22Rv1 (cell line): ENCODE measurements around the gene ESYT2.
"Not testable (repeated sequence)": the region's sequence is repeated elsewhere in the genome, so short reads cannot be mapped to it uniquely, and the experiment has no call there.

Source experiments
- H3K27ac ChIP-seq: fragments of 450-650 bp; 2 replicates; pipeline ENCODE4 v1.5.1; 2017
- ZFX ChIP-seq: fragments of 450-650 bp; IDR thresholded peaks from 2 replicates; pipeline ENCODE4 v1.6.1; 2017; ENCODE audit warnings: antibody characterized with exemption, borderline replicate concordance
- TF ChIP-seq, protein P1 (sequence below): fragments of 450-650 bp; IDR thresholded peaks from 2 replicates; pipeline ENCODE4 v1.5.1; 2017; ENCODE audit warnings: mild to moderate bottlenecking

Gene ESYT2

DNA sequence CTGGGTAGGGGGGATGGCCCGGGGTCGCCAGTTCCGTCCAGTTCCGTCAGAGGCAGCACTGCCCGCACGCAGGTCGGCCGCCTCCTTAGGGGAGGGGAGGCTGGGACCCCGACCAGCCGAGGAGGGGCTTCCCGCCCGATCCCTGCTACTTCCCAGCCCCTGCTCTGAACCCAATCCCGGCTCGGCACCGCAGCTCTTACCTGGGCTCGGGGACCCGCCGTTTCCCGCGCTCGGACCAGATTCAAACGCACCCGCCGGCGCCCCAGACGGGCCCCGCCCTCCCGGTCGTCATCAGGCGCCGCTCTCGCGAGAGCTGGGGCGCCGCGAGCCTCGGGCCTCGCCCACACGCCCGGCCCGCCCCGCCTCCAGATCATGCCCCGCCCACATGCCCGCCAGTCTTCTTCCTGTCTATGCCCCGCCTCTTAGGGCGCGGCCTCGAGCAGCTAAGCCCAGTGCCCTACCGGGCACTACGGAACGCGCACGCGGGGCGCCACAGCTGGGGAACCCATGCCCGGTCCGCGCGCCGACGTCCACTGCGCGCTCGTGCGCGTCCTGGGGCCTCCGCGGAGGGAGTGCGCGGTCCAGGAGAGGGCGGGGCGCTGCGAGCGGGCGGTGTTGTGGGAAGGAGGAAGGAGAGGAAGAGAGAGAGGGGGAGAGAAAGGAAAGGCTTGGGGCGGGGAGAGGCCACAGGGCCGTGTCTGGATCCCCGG, 124.6 kb downstream of the ESYT2 start, which contains the start of gene NCAPG2:
Gene NCAPG2, minus strand, starts transcription at position 281 of the 710 bp plus-strand sequence. CDS start 2,905 bp downstream, outside the sequence.
- no peak for TF ChIP-seq ZFX
- TF ChIP-seq, protein P1, sequence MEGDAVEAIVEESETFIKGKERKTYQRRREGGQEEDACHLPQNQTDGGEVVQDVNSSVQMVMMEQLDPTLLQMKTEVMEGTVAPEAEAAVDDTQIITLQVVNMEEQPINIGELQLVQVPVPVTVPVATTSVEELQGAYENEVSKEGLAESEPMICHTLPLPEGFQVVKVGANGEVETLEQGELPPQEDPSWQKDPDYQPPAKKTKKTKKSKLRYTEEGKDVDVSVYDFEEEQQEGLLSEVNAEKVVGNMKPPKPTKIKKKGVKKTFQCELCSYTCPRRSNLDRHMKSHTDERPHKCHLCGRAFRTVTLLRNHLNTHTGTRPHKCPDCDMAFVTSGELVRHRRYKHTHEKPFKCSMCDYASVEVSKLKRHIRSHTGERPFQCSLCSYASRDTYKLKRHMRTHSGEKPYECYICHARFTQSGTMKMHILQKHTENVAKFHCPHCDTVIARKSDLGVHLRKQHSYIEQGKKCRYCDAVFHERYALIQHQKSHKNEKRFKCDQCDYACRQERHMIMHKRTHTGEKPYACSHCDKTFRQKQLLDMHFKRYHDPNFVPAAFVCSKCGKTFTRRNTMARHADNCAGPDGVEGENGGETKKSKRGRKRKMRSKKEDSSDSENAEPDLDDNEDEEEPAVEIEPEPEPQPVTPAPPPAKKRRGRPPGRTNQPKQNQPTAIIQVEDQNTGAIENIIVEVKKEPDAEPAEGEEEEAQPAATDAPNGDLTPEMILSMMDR = 0 out of 2 replicates have a peak, but pooled peaks have one; percentile 19
- peak within 1 kb of the TSS; percentile 86 for H3K27ac ChIP-seq

DNA sequence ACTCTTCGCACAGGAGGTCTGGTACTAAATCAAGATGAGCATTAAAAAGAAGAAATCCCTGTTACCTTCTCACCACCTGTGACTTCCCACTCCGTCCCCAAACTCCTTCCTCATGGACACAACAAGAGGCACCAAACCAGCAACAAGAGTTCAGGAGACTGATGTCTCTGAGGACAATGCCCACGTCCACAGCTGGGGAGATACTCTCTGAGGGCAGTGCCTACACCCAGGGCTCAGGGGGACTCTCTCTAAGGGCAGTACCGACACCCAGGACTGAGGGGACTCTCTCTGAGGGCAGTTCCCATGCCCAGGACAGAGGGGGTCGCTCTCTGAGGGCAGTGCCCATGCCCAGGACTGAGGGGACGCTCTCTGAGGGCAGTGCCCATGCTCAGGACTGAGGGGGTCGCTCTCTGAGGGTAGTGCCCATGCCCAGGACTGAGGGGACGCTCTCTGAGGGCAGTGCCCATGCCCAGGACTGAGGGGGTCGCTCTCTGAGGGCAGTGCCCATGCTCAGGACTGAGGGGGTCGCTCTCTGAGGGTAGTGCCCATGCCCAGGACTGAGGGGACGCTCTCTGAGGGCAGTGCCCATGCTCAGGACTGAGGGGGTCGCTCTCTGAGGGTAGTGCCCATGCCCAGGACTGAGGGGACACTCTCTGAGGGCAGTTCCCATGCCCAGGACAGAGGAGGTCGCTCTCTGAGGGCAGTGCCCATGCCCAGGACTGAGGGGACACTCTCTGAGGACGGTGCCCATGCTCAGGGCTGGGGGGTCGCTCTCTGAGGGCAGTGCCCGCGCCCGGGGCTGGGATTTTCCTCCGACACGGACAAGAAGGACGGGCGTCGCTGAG, 125.4 kb downstream of the ESYT2 start:
- peak overlapping the region; percentile 86 for H3K27ac ChIP-seq

DNA sequence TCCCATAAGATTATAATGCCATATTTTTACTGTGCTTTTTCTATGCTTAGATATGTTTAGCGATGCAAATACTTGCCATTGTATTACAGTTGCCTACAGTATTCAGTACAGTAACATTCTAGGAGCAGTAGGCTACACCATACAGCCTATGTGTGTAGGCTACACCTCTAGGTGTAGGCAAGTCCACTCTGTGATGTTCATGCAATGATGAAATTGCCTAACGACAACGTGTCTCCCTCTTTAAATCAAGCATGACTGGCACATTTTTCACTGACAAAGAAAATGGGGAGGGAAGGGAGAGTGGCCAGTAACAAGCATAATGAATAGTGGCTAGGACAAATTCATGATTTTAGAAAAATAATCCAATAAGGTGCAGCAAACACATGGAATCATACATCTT, 126.4 kb downstream of the ESYT2 start:
- TF ChIP-seq, protein P1 = no peak
- TF ChIP-seq ZFX = no peak
- H3K27ac ChIP-seq = peak overlapping the region; percentile 86; the same call in 1 of the 2 replicates

DNA sequence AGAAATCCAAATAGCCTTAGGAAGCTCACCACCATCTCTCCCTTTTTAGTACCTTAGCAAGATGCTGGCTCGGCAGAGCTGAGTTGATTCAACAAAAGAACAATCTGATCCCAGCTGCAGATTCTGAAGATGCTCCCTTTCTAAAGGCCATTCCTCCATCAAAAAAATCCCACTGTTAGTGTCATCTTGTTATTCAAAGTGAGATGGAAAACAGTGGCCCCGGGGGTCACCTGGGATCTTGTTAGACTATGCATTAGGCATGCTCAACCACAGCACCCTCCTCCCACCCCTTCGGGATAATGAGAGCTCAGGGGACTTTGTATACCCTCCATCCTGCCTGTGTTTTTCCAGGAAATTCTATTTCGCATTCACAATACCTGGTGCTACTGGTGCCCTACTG, 127.1 kb downstream of the ESYT2 start:
- TF ChIP-seq ZFX = no peak
- TF ChIP-seq, protein P1 = no peak

DNA sequence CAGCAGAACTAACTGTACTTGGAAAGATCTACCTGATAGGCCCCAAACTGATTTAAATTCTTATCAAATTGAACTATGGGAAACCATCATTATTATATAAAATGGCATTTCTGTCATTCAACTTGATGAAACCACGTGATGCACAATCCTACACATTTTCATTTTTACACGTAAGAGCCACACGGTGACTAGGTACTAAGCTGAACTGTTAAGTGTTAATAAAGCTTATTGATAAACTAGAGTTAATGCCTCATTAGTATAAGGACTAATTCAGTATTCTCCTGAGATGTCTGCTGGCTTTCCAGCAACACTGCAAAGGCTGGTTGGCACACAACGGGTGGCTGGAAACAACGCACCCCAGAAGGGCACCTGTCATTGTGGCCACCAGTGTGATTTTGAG, 129.3 kb downstream of the ESYT2 start:
- no peak overlapping the region for H3K27ac ChIP-seq
- TF ChIP-seq, protein P1 = no peak
- no peak for TF ChIP-seq ZFX

More for the DNA sequence above, 127.1 kb downstream of the ESYT2 start:
- no peak overlapping the region for H3K27ac ChIP-seq

DNA sequence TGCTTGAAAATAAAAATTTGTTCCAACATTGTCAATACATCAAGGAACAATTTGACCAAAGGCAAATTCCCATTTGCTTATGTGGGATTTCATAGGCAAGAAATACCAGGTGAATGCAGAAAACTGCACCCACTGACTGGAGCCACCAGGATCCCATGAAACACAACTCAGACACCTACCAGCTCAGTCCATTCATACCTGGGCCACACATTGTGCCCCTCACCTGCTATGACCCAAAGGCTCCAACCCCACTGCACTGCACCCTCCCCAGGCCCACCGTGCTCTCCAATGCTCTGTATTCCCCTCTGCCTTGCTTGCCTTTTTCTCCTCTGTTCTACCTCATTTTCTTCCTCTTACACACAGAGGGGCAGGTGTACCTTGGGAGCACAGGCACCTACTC, 130.0 kb downstream of the ESYT2 start:
- H3K27ac ChIP-seq = no peak overlapping the region
- no peak for TF ChIP-seq ZFX
- TF ChIP-seq, protein P1 = no peak

DNA sequence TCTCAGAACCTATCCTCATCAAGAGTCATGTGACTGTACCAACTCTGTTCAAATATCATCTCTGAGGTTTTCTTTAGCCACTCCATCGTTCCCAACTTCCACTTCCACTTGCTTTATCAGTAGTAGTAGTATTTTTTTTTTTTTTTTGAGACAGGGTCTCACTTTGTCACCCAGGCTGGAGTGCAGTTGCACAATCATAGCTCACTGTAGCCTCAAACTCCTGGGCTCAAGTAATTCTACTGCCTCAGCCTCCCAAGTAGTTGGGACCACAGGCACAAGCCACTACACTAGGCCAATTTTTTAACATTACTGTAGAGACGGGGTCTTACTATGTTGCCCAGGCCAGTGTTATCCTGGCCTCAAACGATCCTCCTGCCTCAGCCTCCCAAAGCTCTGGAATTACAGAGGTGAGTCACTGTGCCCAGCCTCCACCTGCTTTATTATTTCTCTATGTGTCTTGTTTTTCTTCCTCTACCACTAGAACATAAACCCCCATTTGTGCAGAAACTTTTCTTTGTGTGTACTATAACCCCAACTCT, 130.6 kb downstream of the ESYT2 start:
- TF ChIP-seq, protein P1 = no peak
- TF ChIP-seq ZFX = no peak
- H3K27ac ChIP-seq = no peak overlapping the region

DNA sequence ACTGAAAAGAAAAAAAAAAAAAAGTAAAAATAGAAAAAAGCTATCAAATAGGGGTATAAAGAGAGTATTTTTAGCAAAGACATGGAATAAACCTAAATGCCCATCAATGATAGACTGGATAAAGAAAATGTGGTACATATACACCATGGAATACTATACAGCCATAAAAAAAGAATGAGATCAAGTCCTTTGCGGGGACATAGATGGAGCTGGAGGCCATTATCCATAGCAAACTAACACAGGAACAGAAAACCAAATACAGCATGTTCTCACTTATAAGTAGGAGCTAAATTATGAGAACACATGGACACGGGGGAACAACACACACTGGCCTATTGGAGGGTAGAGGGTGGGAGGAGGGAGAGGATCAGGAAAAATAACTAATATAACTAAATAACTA, 131.7 kb downstream of the ESYT2 start:
- H3K27ac ChIP-seq = not testable (repeated sequence)
